AG10803 (cell line): ENCODE data around the gene CCDC198.

Source experiments
- DNase-seq: peaks from one replicate; pipeline ENCODE4 v3.0.0; 2010; ENCODE audit warnings: low read depth
- H3K4me3 ChIP-seq: 2 replicates; pipeline ENCODE4 v1.5.1; 2011; ENCODE audit warnings: mild to moderate bottlenecking, low read length, control low read depth
- TF ChIP-seq, protein P1 (sequence below): conservative IDR thresholded peaks from 2 replicates; pipeline ENCODE4 v1.5.1; 2011; ENCODE audit warnings: mild to moderate bottlenecking, low read length, control low read depth, inconsistent platforms

CCDC198 gene, protein sequence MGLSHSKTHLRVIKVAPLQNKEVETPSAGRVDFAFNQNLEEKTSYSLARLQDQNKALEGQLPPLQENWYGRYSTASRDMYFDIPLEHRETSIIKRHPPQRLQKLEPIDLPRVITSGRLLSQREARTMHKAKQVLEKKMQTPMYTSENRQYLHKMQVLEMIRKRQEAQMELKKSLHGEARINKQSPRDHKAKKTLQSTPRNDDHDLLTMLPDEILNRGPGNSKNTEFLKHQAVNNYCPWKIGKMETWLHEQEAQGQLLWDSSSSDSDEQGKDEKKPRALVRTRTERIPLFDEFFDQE

DNA sequence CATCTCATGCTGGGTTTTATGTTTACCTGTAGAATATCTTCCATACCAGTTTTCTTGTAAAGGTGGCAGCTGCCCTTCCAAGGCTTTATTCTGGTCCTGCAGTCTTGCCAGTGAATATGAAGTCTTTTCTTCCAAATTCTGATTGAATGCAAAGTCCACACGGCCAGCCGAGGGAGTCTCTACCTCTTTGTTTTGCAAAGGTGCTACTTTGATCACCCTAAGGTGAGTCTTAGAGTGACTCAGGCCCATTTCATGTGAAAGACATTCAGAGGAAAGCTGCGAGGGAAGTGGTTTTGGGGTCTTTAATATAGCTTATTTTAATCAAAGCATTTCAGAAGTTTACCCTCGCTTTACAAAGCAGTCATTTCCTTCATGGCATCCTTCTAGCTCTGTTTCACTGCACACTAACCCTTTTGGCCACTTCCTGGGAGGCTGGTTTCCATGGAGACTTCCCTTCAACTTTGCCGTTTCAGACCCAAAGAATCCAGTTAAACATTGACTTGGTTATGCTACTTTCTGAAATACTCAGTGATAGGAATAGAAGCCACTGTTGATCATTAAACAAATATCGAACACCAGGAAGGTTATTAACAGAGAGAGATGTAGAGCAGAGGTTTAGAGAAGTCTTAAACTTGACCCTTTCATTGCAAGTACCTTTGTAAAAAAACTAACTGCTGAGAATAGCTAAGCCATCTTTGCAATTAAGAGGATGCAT, at the start of gene CCDC198:
TSS of gene CCDC198 (minus strand) at position 391 of the 715 bp plus-strand sequence. CDS start at position 249, 142 bp downstream.
- no peak within 1 kb of the TSS for H3K4me3 ChIP-seq
- TF ChIP-seq, protein P1, sequence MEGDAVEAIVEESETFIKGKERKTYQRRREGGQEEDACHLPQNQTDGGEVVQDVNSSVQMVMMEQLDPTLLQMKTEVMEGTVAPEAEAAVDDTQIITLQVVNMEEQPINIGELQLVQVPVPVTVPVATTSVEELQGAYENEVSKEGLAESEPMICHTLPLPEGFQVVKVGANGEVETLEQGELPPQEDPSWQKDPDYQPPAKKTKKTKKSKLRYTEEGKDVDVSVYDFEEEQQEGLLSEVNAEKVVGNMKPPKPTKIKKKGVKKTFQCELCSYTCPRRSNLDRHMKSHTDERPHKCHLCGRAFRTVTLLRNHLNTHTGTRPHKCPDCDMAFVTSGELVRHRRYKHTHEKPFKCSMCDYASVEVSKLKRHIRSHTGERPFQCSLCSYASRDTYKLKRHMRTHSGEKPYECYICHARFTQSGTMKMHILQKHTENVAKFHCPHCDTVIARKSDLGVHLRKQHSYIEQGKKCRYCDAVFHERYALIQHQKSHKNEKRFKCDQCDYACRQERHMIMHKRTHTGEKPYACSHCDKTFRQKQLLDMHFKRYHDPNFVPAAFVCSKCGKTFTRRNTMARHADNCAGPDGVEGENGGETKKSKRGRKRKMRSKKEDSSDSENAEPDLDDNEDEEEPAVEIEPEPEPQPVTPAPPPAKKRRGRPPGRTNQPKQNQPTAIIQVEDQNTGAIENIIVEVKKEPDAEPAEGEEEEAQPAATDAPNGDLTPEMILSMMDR: no peak
- DNase-seq: peak; percentile 5

GRCh38 chr14:57533214-57533613, 39.6 kb upstream of the CCDC198 start:
- TF ChIP-seq, protein P1: peak; percentile 51
- no peak overlapping the region for H3K4me3 ChIP-seq
- peak; percentile 4 for DNase-seq

GRCh38 chr14:57530571-57530970, 36.9 kb upstream of the CCDC198 start:
- TF ChIP-seq, protein P1: no peak
- no peak overlapping the region for H3K4me3 ChIP-seq
- DNase-seq: no peak

GRCh38 chr14:57526942-57527341, 33.3 kb upstream of the CCDC198 start:
- TF ChIP-seq, protein P1: no peak
- H3K4me3 ChIP-seq: no peak overlapping the region
- DNase-seq: no peak

DNA sequence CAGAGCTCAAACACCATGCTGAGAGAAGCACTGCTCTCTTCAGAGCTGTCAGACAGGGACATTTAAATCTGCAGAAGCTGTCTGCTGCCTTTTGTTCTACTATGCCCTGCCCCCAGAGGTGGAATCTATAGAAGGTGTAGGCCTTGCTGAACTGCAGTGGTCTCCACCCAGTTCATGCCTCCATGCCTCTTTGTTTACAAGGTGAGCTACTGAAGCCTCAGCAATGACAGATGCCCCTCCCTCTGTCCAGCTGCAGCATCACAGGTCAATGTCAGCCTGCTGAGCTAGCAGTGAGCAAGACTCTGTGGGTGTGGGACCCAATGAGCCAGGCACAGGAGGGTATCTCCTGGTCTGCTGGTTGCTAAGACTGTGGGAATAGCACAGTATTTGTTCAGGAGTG, 25.4 kb upstream of the CCDC198 start:
- TF ChIP-seq, protein P1: no peak
- no peak for DNase-seq
- H3K4me3 ChIP-seq: no peak overlapping the region

DNA sequence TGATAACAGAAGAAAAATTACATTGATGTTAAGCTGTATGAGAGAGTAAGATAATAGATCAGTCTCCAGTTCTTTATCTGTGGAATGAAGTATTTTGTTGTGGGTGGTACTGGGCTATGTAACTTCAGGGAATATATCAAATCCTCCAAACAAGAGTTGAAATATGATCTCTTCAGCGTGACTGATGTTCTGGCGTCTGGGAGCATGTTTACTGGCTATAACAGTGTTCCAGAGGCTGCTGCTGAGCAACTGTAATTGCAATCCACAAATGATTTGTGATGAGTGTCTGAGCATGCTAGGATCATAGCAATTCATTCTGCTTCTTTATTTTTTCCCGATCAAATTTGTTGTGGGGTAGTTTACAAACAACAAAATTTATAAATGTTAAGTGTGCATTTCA, 18.6 kb upstream of the CCDC198 start:
- TF ChIP-seq, protein P1: no peak
- DNase-seq: no peak
- H3K4me3 ChIP-seq: no peak overlapping the region

GRCh38 chr14:57508756-57509155, 15.1 kb upstream of the CCDC198 start:
- H3K4me3 ChIP-seq: no peak overlapping the region
- DNase-seq: no peak
- TF ChIP-seq, protein P1: no peak
